Measurements from ENCODE around the gene MT1F. TPM values are rescaled to one million over a fixed set of nuclear protein-coding genes. Genes with fewer than 3 reads are reported as not detected.

The MT1F gene
- total and polyA plus RNA-seq, 9 of the 15 experiments (the other 6 are each of a cell fraction or from before 2014, with no cell fraction given) = 0.18 to 0.68 (median 0.29) TPM; not detected in 5

DNA sequence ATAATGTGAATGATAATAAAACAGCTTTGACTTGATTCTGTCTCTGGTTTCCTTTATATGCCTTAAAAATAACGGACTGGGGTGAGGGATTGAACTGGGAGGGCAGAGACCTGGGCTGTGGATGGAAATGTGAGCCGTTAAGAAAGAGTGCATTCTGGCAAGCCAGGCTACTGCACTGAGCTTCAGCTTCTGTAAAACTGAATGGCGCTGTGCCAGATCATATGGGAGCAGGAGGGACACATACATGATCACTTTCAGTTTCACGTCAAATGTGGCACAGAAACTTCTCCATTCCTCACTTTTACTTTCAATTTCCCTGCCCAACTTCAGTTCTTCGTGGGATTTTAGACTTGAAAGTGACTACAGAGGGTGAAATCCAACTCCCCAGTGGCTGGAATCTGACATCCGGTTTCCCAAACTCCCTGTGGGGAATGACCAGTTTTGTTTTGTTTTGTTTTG, 48.3 kb upstream of the MT1F start (continued):
- TF ChIP-seq MYC (IDR thresholded peaks at IDR 0.05; ENCODE audit: low read depth, low read length) (peak; percentile 25; the same call in 1 of the 2 replicates), MYC (CRISPR knock-in tag; IDR thresholded peaks at IDR 0.05; ENCODE audit: borderline replicate concordance, low read depth) (no peak), PRMT5 (CRISPR knock-in tag; IDR thresholded peaks at IDR 0.05) (no peak), SAP30 (IDR thresholded peaks at IDR 0.05; ENCODE audit: borderline replicate concordance, insufficient read depth, low read depth, low read length, poor library complexity, severe bottlenecking) (no peak), FOXK2 (conservative IDR thresholded peaks at IDR 0.05 in 1 of 2, IDR thresholded peaks at IDR 0.05 in 1 of 2; ENCODE audit: low read depth in 2 of 2) (no peak), YY1 (IDR thresholded peaks at IDR 0.05; ENCODE audit: borderline replicate concordance in 1 of 3, control insufficient read depth in 1 of 3, extremely low read depth in 1 of 3, insufficient read depth in 3 of 3, insufficient read length in 1 of 3, insufficient replicate concordance in 2 of 3, low read depth in 1 of 3, low read length in 2 of 3) (no peak), HMGXB4 (CRISPR knock-in tag; IDR thresholded peaks at IDR 0.05) (no peak), SMARCA4 (IDR thresholded peaks at IDR 0.05) (0 out of 2 replicates have a peak, but pooled peaks have one; percentile 18), SIN3A (IDR thresholded peaks at IDR 0.05; ENCODE audit: borderline replicate concordance in 2 of 2, control insufficient read depth in 1 of 2, low read depth in 2 of 2, low read length in 2 of 2) (0 out of 4 replicates have a peak, but pooled peaks of 1 of the 2 experiments have one; percentile 19), CHD1 (IDR thresholded peaks at IDR 0.05; ENCODE audit: low read length) (peak; percentile 7), HES1 (IDR thresholded peaks at IDR 0.05; ENCODE audit: low read depth) (no peak), MTA3 (IDR thresholded peaks at IDR 0.05; ENCODE audit: borderline replicate concordance) (no peak)
- TF ChIP-seq, protein P1, sequence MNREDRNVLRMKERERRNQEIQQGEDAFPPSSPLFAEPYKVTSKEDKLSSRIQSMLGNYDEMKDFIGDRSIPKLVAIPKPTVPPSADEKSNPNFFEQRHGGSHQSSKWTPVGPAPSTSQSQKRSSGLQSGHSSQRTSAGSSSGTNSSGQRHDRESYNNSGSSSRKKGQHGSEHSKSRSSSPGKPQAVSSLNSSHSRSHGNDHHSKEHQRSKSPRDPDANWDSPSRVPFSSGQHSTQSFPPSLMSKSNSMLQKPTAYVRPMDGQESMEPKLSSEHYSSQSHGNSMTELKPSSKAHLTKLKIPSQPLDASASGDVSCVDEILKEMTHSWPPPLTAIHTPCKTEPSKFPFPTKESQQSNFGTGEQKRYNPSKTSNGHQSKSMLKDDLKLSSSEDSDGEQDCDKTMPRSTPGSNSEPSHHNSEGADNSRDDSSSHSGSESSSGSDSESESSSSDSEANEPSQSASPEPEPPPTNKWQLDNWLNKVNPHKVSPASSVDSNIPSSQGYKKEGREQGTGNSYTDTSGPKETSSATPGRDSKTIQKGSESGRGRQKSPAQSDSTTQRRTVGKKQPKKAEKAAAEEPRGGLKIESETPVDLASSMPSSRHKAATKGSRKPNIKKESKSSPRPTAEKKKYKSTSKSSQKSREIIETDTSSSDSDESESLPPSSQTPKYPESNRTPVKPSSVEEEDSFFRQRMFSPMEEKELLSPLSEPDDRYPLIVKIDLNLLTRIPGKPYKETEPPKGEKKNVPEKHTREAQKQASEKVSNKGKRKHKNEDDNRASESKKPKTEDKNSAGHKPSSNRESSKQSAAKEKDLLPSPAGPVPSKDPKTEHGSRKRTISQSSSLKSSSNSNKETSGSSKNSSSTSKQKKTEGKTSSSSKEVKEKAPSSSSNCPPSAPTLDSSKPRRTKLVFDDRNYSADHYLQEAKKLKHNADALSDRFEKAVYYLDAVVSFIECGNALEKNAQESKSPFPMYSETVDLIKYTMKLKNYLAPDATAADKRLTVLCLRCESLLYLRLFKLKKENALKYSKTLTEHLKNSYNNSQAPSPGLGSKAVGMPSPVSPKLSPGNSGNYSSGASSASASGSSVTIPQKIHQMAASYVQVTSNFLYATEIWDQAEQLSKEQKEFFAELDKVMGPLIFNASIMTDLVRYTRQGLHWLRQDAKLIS (CRISPR knock-in tag; IDR thresholded peaks at IDR 0.05) = no peak
- TF ChIP-seq, protein P2, sequence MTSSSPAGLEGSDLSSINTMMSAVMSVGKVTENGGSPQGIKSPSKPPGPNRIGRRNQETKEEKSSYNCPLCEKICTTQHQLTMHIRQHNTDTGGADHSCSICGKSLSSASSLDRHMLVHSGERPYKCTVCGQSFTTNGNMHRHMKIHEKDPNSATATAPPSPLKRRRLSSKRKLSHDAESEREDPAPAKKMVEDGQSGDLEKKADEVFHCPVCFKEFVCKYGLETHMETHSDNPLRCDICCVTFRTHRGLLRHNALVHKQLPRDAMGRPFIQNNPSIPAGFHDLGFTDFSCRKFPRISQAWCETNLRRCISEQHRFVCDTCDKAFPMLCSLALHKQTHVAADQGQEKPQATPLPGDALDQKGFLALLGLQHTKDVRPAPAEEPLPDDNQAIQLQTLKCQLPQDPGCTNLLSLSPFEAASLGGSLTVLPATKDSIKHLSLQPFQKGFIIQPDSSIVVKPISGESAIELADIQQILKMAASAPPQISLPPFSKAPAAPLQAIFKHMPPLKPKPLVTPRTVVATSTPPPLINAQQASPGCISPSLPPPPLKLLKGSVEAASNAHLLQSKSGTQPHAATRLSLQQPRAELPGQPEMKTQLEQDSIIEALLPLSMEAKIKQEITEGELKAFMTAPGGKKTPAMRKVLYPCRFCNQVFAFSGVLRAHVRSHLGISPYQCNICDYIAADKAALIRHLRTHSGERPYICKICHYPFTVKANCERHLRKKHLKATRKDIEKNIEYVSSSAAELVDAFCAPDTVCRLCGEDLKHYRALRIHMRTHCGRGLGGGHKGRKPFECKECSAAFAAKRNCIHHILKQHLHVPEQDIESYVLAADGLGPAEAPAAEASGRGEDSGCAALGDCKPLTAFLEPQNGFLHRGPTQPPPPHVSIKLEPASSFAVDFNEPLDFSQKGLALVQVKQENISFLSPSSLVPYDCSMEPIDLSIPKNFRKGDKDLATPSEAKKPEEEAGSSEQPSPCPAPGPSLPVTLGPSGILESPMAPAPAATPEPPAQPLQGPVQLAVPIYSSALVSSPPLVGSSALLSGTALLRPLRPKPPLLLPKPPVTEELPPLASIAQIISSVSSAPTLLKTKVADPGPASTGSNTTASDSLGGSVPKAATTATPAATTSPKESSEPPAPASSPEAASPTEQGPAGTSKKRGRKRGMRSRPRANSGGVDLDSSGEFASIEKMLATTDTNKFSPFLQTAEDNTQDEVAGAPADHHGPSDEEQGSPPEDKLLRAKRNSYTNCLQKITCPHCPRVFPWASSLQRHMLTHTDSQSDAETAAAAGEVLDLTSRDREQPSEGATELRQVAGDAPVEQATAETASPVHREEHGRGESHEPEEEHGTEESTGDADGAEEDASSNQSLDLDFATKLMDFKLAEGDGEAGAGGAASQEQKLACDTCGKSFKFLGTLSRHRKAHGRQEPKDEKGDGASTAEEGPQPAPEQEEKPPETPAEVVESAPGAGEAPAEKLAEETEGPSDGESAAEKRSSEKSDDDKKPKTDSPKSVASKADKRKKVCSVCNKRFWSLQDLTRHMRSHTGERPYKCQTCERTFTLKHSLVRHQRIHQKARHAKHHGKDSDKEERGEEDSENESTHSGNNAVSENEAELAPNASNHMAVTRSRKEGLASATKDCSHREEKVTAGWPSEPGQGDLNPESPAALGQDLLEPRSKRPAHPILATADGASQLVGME (CRISPR knock-in tag; IDR thresholded peaks at IDR 0.05) = no peak
